IgD-negative memory B cell (primary cell): ENCODE measurements around the gene C2CD4A. TPM values are rescaled to one million over a fixed set of nuclear protein-coding genes. Genes with fewer than 3 reads are reported as not detected.

ENCODE experiments used
- H3K27ac Mint-ChIP-seq, 3 donors: one replicate each; pipeline ENCODE4 v1.8.0; 2020 to 2022; ENCODE audit warnings: mild to moderate bottlenecking in 3 of 3, mixed read lengths in 3 of 3, moderate library complexity in 1 of 3
- H3K27me3 Mint-ChIP-seq: one replicate; pipeline ENCODE4 v1.8.0; 2021; ENCODE audit warnings: mixed read lengths
- H3K36me3 Mint-ChIP-seq: one replicate; pipeline ENCODE4 v1.8.0; 2020; ENCODE audit warnings: mild to moderate bottlenecking, mixed read lengths
- H3K4me1 Mint-ChIP-seq, 3 donors: one replicate each; pipeline ENCODE4 v1.8.0; 2020 to 2022; ENCODE audit warnings: mixed read lengths in 3 of 3, mild to moderate bottlenecking in 1 of 3
- H3K4me3 Mint-ChIP-seq, 4 donors: one replicate each; pipeline ENCODE4 v1.8.0; 2020 to 2022; ENCODE audit warnings: mild to moderate bottlenecking in 4 of 4, mixed read lengths in 4 of 4, moderate library complexity in 3 of 4
- H3K9me3 Mint-ChIP-seq, 3 donors: one replicate each; pipeline ENCODE4 v1.8.0; 2020 to 2021; ENCODE audit warnings: mixed read lengths in 3 of 3, mild to moderate bottlenecking in 1 of 3
- polyA plus RNA-seq: library from polyadenylated mRNA; unstranded; fragments of 300-500 nt; fragmentation: Illumina TruSeq; gene quantifications from one replicate; pipeline ENCODE4 v1.2.3, GENCODE V29; 2021

C2CD4A gene
- polyA plus RNA-seq, 1 donor from 2014 or later: not detected

DNA sequence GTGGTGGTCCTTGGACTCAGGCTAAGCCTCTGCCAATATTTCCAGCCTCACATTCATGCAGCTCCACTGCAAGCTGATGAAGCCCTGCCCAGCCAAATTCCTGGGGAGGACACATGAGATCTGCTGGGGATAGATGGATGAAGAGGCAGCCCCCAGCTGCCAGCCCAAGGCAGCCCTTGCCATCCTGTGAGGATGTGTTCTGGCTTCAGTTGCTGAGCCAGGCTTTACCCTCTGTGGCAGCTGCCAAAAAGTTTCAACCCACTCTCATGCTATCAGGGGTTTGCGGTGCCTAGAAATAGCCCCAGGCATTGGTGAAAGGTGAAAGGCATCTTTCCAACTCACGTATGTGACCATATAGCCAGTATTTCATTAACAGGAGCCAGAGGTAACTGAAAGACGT lies 37.6 kb downstream of the C2CD4A start:
- Mint-ChIP-seq H3K4me3 (no peak overlapping the region), H3K36me3 (peaks cover 4% of the 10 kb centered on the region), H3K27ac (no peak overlapping the region), H3K4me1 (no peaks in the 10 kb centered on the region), H3K9me3 (peaks cover 0 to 1% (median 0%) of the 10 kb centered on the region in 3 donors), H3K27me3 (peaks cover 5% of the 10 kb centered on the region)

DNA sequence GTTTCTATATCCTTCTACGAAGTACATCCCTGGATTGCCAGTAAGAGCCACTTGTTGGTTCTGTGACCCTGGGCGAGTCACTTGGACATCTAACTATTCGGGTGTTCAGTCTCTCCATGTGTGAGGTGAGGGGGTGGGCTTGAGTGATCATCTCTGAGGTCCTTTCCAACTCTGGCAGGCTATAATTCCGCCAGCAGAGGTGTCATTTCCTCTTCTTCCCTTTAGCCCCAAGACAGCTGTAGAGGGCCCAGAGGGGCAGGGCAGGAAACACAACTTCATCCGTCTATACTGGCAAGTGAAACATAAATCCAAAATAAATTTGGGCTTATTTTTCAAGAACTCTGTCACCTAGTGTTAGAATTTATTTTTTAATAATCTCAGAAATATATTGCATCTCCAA lies 38.1 kb downstream of the C2CD4A start:
- Mint-ChIP-seq H3K36me3 (peaks cover 4% of the 10 kb centered on the region), H3K27me3 (peaks cover 1% of the 10 kb centered on the region), H3K9me3 (peaks cover 0 to 1% (median 0%) of the 10 kb centered on the region in 3 donors), H3K27ac (peak overlapping the region in 1 of 3 donors; percentile 26), H3K4me3 (no peak overlapping the region), H3K4me1 (no peaks in the 10 kb centered on the region)

DNA sequence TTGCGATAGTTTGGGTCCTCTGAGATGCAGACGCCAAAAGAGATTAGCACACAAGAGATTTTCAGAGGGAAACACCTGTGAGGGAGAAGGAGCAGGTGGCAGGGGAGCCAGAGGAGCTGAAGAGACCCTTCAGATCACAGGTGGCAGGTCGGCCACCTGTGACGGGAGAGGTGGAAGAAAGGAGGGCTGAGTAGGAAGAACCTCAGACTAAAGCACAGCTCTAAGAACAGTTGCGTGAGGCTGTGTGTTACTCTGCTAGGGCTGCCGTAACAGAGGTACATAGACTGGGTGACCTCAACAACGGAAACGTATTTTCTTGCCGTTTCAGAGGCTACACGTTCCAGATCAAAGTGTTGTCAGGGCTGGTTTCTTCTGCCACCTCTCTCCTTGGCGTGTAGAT lies 38.5 kb downstream of the C2CD4A start:
- Mint-ChIP-seq H3K27ac (peak overlapping the region in 1 of 3 donors; percentile 26), H3K9me3 (no peaks in the 10 kb centered on the region), H3K4me3 (no peak overlapping the region), H3K36me3 (peaks cover 4% of the 10 kb centered on the region), H3K4me1 (no peaks in the 10 kb centered on the region), H3K27me3 (peaks cover 4% of the 10 kb centered on the region)

DNA sequence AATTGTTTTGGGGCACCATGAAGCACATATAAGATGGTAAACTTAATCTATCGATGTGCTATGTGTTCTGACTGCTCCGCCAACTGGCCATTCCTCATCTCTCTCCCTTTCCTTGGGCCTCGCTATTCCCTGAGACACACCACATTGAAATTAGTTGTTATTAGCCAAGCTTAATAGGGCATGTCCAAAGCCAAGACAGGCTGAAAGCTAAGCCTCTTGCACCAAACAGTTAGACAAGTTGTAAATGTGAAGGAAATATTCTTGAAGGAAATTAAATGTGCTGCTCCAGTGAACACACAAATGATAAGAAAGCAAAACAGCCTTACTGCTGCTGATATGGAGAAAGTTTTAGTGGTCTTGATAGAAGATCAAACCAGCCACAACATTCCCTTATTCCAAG lies 39.3 kb downstream of the C2CD4A start:
- Mint-ChIP-seq H3K9me3 (no peaks in the 10 kb centered on the region), H3K27ac (no peak overlapping the region), H3K36me3 (peaks cover 4% of the 10 kb centered on the region), H3K27me3 (peaks cover 4% of the 10 kb centered on the region), H3K4me1 (no peaks in the 10 kb centered on the region), H3K4me3 (no peak overlapping the region)

DNA sequence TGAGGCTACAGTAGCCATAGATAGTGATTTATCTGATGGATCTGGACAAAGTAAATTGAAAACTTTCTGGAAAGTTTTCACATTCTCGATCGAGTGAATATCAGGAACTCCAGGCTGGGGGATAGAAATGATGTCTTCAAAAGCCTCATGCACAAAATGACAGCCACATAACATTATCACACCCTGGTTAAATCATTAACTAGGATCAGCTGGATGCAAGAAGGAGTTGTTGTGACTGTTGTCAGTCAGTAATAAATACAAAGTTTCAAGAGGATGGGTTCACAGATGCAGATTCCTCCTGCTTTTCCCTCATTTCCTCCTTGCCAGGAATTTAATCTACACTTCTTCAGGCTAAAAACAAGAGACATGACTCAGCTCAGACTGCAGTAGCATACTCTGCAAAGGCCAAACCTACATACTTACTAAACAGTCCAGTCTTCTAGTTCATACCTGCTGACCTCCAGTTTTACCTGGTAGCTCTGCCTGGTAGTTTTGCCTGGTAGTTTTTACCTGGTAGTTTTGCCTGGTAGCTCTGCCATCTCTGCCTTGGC lies 40.9 kb downstream of the C2CD4A start:
- Mint-ChIP-seq H3K27ac (no peak overlapping the region), H3K9me3 (no peaks in the 10 kb centered on the region), H3K4me1 (no peaks in the 10 kb centered on the region), H3K36me3 (no peaks in the 10 kb centered on the region), H3K27me3 (peaks cover 4% of the 10 kb centered on the region), H3K4me3 (no peak overlapping the region)

DNA sequence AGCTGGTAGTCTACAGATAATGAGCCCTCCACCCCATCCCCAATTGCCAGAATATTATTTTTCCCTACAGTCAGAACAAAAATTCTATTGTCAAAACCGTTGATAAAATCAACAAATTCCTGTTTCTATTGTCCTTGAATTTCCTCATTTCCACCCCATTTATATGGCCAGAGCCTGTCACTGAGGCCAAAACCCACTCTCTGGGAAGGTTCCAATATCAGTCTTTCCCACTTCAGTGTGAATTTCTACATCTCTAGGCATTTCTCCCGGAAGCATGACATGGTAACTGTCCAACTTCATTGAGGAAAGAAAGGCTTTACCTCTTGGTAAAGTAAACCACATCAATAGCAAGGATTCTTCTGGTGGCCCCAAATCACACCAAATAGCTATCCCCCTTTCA lies 41.6 kb downstream of the C2CD4A start:
- Mint-ChIP-seq H3K27me3 (peaks cover 4% of the 10 kb centered on the region), H3K4me3 (no peak overlapping the region), H3K27ac (no peak overlapping the region), H3K4me1 (no peaks in the 10 kb centered on the region), H3K36me3 (no peaks in the 10 kb centered on the region), H3K9me3 (no peaks in the 10 kb centered on the region)

DNA sequence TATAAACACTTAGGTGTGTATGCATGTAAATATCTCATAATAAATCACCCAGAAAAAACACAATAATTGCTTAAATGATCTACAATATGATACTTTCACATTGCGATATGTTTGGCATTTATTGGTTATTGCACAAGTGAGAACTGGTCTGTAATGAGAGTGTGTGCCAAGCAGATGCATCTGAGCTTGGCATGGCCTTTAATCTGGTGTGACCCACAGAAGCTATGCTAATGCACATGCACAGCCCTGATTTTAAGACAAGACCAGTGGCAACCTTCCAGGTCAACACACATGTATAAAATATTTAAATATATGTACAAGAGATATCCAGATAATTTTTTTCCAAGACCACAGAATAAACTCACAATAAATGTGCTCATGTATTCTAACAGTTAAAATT lies 42.7 kb downstream of the C2CD4A start:
- Mint-ChIP-seq H3K27me3 (peaks cover 4% of the 10 kb centered on the region), H3K9me3 (no peaks in the 10 kb centered on the region), H3K4me1 (no peaks in the 10 kb centered on the region), H3K27ac (no peak overlapping the region), H3K36me3 (no peaks in the 10 kb centered on the region), H3K4me3 (no peak overlapping the region)

DNA sequence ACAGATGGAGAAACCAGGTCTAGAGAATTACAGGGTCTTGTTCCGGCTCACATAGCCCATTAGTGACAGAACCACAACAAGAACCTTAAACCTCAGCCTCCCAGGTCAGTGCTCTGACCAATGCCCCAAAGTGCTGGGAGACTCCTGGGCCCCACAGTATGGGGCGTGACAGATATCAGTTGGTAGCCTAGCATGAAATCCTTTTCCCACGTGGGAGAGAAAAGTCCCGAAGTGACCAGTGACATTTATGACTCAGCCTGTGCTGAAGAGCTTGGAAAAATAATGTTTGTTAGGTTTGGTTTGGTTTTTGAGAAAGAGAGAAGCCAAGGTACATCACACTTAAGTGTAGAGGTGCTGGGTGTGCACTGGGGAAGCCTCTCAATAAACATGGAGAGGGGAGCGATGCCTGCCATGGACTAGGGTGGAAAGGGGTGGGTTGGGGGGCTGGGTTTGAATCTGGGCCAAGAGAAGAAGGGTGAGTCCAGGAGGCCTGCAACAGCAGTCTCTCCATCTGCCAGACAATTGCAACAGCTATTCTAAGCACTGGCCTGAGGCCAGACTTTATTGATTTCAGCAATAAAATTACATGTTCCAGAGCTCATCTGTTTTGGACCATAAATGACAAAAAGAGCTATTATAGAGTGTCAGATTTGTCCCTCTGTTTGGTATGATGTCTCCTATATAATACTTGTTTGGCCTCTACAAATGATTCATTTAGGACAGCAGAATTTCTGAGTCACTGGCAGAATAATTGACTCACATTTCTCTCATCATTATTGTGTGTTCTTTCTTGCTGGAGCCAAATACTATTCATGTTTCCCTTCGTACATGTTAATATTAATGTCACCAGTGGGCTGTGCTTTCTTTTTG lies 43.4 kb downstream of the C2CD4A start:
- no peaks in the 10 kb centered on the region for H3K9me3 Mint-ChIP-seq
- no peaks in the 10 kb centered on the region for H3K36me3 Mint-ChIP-seq
- H3K27me3 Mint-ChIP-seq: peaks cover 4% of the 10 kb centered on the region
- peak overlapping the region in 1 of 3 donors; percentile 71 for H3K27ac Mint-ChIP-seq
- H3K4me1 Mint-ChIP-seq: no peaks in the 10 kb centered on the region
- H3K4me3 Mint-ChIP-seq: no peak overlapping the region

DNA sequence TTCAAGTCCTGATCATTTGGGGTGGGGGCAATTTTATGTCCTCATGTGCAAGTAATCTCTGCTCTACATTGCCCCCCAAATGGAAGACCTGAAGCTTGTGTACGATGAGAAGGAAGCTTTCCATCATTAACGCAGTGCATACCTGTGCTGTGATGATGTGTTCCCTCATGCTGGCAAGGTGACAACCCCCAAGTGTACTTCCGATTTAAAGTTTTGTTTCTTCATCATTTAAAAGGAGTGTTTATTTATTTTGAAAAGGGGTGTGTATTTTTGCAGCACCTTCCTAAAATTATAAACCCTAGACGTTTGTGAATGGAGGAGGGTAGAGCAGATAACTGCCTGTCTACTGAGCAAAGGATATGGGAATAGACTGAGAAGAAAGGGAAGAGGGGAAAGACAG lies 45.3 kb downstream of the C2CD4A start:
- Mint-ChIP-seq H3K27me3 (peaks cover 6% of the 10 kb centered on the region), H3K27ac (no peak overlapping the region), H3K9me3 (peaks cover 0 to 2% (median 0%) of the 10 kb centered on the region in 3 donors), H3K4me1 (no peaks in the 10 kb centered on the region), H3K4me3 (no peak overlapping the region), H3K36me3 (no peaks in the 10 kb centered on the region)

DNA sequence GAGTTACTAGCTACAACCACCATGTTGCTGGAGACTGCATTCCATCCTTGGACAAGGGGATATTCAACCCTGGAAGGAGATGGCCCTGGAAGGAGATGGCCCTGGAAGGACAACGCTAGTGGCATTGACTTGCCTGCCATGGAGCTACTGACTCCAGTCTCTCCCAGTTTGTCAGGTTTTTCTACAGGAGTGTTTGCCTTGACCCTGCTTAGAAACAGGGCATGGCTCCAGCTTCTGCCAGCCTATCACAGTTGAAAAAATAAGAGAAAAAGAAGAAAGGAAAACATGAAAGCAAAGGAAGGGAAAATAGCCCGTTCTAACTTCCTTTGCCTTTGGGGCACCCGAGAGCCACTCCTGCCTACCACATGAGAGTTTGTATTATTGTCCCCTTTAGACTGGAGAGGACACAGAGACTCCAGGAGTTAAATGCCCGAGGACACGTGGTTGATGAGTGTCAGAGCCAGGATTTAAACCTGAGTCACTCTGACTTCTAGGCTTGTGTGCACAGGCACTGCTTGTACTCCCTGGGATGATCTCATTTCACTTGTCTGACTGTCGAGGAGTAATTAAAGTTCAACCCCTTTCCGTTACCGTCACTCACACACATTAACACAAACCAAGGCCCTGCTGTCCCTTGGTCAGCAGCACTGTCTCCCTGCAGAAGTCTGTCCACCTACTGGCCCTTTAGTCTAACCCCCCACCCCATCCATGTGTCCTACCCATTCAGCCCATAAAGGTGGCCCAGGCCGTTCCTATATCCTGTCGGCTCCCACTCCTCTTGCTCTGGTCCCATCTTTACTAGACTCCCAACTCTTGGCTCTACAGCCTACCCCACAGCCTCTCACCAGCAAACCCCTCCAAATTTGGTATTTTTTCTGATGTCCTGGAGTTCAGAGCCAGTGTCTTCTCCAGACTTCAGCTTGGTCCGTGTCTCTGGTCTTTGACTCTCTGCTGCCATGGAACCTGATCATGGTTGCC lies 46.1 kb downstream of the C2CD4A start:
- peaks cover 0 to 2% (median 0%) of the 10 kb centered on the region in 3 donors for H3K9me3 Mint-ChIP-seq
- no peaks in the 10 kb centered on the region for H3K4me1 Mint-ChIP-seq
- peak overlapping the region in 1 of 3 donors; percentile 15 for H3K27ac Mint-ChIP-seq
- no peak overlapping the region for H3K4me3 Mint-ChIP-seq
- H3K27me3 Mint-ChIP-seq: peaks cover 6% of the 10 kb centered on the region
- H3K36me3 Mint-ChIP-seq: no peaks in the 10 kb centered on the region

DNA sequence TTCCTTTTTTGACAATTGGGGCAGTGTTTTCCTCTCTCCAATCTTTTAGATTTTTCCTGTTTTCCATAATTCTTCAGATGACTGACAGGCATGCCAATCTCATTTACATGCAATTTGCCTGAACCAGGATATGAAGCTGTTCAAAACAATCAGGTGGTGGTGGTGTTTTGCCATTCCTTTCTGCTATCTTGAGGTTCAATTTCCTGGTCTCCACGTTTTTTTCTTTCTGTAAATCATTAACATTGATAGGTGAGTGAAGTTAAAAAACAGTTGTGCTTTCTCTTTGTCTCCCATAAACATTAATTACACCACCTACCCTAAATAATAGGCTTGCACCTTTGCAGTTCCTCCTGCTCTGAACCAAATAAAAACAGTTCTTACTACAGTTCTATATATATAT lies 49.1 kb downstream of the C2CD4A start:
- H3K27me3 Mint-ChIP-seq: peaks cover 5% of the 10 kb centered on the region
- peaks cover 0 to 2% (median 0%) of the 10 kb centered on the region in 3 donors for H3K9me3 Mint-ChIP-seq
- peaks cover 3% of the 10 kb centered on the region for H3K36me3 Mint-ChIP-seq
- no peak overlapping the region for H3K4me3 Mint-ChIP-seq
- H3K27ac Mint-ChIP-seq: no peak overlapping the region
- H3K4me1 Mint-ChIP-seq: peaks cover 0 to 1% (median 0%) of the 10 kb centered on the region in 3 donors

DNA sequence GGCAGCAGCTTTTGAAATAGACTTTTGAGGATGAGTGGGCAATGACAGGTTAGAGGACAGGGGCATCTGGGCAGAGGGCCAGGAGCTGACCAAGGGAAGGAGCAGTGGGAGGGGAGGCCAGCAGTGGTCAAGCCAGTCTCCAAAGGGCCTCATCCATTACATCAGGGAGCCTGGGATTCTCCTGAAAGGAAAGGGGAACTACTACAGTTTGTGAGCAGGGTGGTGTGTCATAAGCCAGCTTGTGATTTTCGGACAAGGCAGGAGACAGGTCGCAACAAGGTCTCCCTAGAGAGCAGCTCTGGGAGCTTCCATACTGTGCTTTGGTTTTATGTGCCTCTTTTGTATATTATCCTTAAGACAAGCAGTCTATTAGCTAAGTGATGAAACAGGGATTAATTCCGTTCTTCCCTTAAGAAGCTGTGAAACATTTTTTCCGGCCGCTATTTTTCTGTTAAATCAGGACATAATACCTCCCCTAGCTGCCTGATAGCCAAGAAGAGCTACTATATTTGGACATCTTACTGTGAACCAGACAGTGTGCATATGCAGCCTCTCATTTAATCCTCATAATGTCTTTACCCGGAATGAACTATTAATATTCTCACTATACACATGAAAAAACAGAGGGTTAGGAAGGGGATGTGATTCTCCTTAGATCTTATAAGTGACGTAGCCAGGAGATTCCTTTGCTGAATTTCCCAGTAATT lies 51.9 kb downstream of the C2CD4A start:
- H3K36me3 Mint-ChIP-seq: peaks cover 3% of the 10 kb centered on the region
- H3K27me3 Mint-ChIP-seq: peaks cover 5% of the 10 kb centered on the region
- no peak overlapping the region for H3K4me3 Mint-ChIP-seq
- H3K9me3 Mint-ChIP-seq: peaks cover 0 to 2% (median 0%) of the 10 kb centered on the region in 3 donors
- H3K27ac Mint-ChIP-seq: peak overlapping the region in 1 of 3 donors; percentile 58
- H3K4me1 Mint-ChIP-seq: peaks cover 0 to 2% (median 0%) of the 10 kb centered on the region in 3 donors

DNA sequence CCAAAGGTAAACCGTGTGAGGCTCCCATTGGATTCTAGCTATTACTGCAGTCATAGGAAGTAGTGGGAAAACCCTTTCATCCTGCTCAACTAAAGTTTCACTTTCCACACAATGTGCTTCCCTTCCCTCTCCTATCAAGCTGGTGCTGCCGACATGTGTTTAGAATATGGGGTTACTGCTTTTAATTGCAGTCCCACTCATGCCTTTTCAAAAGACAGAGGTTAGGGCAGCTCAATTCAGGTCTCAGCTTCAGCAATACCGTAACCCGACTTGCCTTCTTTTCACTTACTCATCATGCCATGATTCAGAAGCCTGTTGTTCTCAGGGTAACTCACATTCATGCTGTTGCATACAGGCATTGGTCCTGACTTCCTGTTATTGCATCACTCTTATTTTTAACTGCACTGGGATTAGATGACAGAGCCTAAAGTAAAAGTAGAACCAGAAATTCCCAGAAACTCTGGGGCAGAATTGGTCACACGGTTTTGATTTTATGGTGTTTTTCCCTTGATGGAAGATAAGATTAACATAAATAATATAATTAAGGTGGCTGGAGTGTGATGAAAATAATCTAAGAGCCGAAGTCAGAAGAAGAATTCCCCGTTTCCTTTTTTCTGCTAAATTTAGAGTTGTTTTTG lies 52.6 kb downstream of the C2CD4A start:
- H3K27ac Mint-ChIP-seq: no peak overlapping the region
- peaks cover 5% of the 10 kb centered on the region for H3K27me3 Mint-ChIP-seq
- peaks cover 2 to 7% (median 4%) of the 10 kb centered on the region in 3 donors for H3K4me1 Mint-ChIP-seq
- no peak overlapping the region for H3K4me3 Mint-ChIP-seq
- peaks cover 3% of the 10 kb centered on the region for H3K36me3 Mint-ChIP-seq
- peaks cover 0 to 2% (median 0%) of the 10 kb centered on the region in 3 donors for H3K9me3 Mint-ChIP-seq

DNA sequence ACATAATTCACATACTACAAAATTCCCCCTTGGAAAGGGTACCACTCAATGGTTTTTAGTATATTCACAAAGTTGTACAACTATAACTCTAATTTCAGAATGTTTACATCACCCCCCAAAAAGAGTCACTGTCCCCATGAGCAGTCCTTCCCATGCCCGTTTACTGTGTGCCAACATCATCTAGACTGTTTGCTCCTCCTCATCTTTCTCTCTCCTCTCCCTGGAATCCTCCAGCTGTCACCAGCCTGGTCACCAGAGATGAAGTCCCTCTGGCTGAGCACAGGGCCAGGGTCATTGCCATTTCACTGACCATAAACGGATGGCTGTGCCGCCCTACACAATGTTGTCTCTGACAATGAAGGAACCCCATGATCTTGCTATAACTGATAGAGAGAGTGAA lies 53.1 kb downstream of the C2CD4A start:
- Mint-ChIP-seq H3K9me3 (peaks cover 0 to 2% (median 0%) of the 10 kb centered on the region in 3 donors), H3K27me3 (peaks cover 5% of the 10 kb centered on the region), H3K36me3 (peaks cover 3% of the 10 kb centered on the region), H3K27ac (no peak overlapping the region), H3K4me1 (peaks cover 5 to 12% (median 10%) of the 10 kb centered on the region in 3 donors), H3K4me3 (no peak overlapping the region)
